Keratinocyte (primary cell): ENCODE measurements around the gene BRD1. TPM values are rescaled to one million over a fixed set of nuclear protein-coding genes. Genes with fewer than 3 reads are reported as not detected.

ENCODE experiments used
- DNase-seq: peaks from one replicate; pipeline ENCODE4 v3.0.0-alpha.2; 2011; ENCODE audit warnings: low read depth, missing footprints, low spot score
- FAIRE-seq: peaks from 2 replicates; lab custom pipeline; 2011; peaks lifted over from hg19 to GRCh38; lab: Jason Lieb, UNC
- H2AFZ ChIP-seq: 2 replicates; pipeline ENCODE4 v1.6.0; 2012; ENCODE audit warnings: low read length, control low read depth, inconsistent platforms; ENCODE audit not compliant: control insufficient read depth
- H3K27ac ChIP-seq: 2 replicates; pipeline ENCODE4 v1.5.1; 2011; ENCODE audit warnings: low read length; ENCODE audit not compliant: control insufficient read depth, insufficient read depth
- H3K27me3 ChIP-seq: 3 replicates; pipeline ENCODE4 v1.6.0; 2011; ENCODE audit warnings: low read length; ENCODE audit not compliant: control insufficient read depth, insufficient read depth; ENCODE audit errors: extremely low read depth
- H3K36me3 ChIP-seq, 2 experiments: 2 replicates in 1 of 2; 3 replicates in 1 of 2; pipeline ENCODE4 v1.5.1; 2011; ENCODE audit warnings: low read length in 2 of 2, mild to moderate bottlenecking in 1 of 2; ENCODE audit not compliant: control insufficient read depth in 2 of 2, insufficient read depth in 2 of 2; ENCODE audit errors: extremely low read depth in 1 of 2
- H3K4me1 ChIP-seq: 3 replicates; pipeline ENCODE4 v1.5.1; 2011; ENCODE audit warnings: low read length; ENCODE audit not compliant: control insufficient read depth, insufficient read depth; ENCODE audit errors: extremely low read depth
- H3K4me2 ChIP-seq: 3 replicates; pipeline ENCODE4 v1.6.0; 2011; ENCODE audit warnings: low read depth, low read length; ENCODE audit not compliant: control insufficient read depth, insufficient read depth; ENCODE audit errors: extremely low read depth
- H3K4me3 ChIP-seq, 3 experiments: fragments of 200-600 bp in 1 of 3; sonication (generic) in 1 of 3; 2 replicates in 2 of 3; 3 replicates in 1 of 3; pipeline ENCODE4 v1.5.1; 2011 to 2016; ENCODE audit warnings: low read length in 3 of 3, mild to moderate bottlenecking in 3 of 3, control low read depth in 2 of 3, inconsistent platforms in 1 of 3, low read depth in 1 of 3, mixed read lengths in 1 of 3, mixed run types in 1 of 3, moderate library complexity in 1 of 3; ENCODE audit not compliant: control insufficient read depth in 2 of 3, insufficient read depth in 2 of 3; ENCODE audit errors: extremely low read depth in 1 of 3
- H3K79me2 ChIP-seq: 2 replicates; pipeline ENCODE4 v1.6.0; 2012; ENCODE audit warnings: low read length; ENCODE audit not compliant: control insufficient read depth, insufficient read depth
- H3K9ac ChIP-seq: 3 replicates; pipeline ENCODE4 v1.6.0; 2011; ENCODE audit warnings: low read length; ENCODE audit not compliant: control insufficient read depth, insufficient read depth; ENCODE audit errors: extremely low read depth
- H3K9me1 ChIP-seq: 3 replicates; pipeline ENCODE4 v1.6.0; 2011; ENCODE audit warnings: low read length; ENCODE audit not compliant: control insufficient read depth, insufficient read depth; ENCODE audit errors: extremely low read depth
- H3K9me3 ChIP-seq: 2 replicates; pipeline ENCODE4 v1.5.1; 2012; ENCODE audit warnings: low read depth, low read length; ENCODE audit not compliant: control insufficient read depth
- H4K20me1 ChIP-seq: 3 replicates; pipeline ENCODE4 v1.6.0; 2011; ENCODE audit warnings: low read length; ENCODE audit not compliant: control insufficient read depth, insufficient read depth; ENCODE audit errors: extremely low read depth
- EZH2 ChIP-seq: IDR thresholded peaks from one replicate; pipeline ENCODE4 v1.6.1; 2012; ENCODE audit warnings: inconsistent platforms, mild to moderate bottlenecking, low read length, moderate library complexity
- dilution Hi-C: fragments of 300-500 bp; cut with MboI; formaldehyde crosslinking; loops from one replicate; pipeline ENCODE4 v1.7.0; 2020; ENCODE audit warnings: low sequenced_read_pairs; ENCODE audit not compliant: extremely low pct_ligation_motif_present
- polyA plus RNA-seq, 5 experiments: library from polyadenylated mRNA; depleted of rRNA in 3 of 5; stranded (reverse) in 3 of 5; stranded (forward) in 1 of 5; unstranded in 1 of 5; fragments of >200 nt; gene quantifications; 1 replicate in 1 of 5; 2 replicates in 3 of 5; 3 replicates in 1 of 5; pipeline versions ENCODE4 v1.2.1 to v1.2.3, GENCODE V29; 2011 to 2012; ENCODE audit warnings: missing spikeins in 2 of 5, low read depth in 1 of 5, low replicate concordance in 1 of 5
- TF ChIP-seq, protein P1 (sequence below), 3 experiments: IDR thresholded peaks in 1 of 3; conservative IDR thresholded peaks in 1 of 3; optimal IDR thresholded peaks in 1 of 3; 2 replicates in 2 of 3; 3 replicates in 1 of 3; pipeline versions ENCODE3 to v1.5.1; 2011; ENCODE audit warnings: low read length in 3 of 3, mild to moderate bottlenecking in 3 of 3, moderate library complexity in 2 of 3, control low read depth in 1 of 3, inconsistent platforms in 1 of 3; ENCODE audit not compliant: insufficient read depth in 2 of 3; ENCODE audit errors: extremely low read depth in 1 of 3

The BRD1 gene
- polyA plus RNA-seq, 1 donor (not counting 4 experiments of a cell fraction or from before 2014, with no cell fraction given) = 4.3 TPM

DNA sequence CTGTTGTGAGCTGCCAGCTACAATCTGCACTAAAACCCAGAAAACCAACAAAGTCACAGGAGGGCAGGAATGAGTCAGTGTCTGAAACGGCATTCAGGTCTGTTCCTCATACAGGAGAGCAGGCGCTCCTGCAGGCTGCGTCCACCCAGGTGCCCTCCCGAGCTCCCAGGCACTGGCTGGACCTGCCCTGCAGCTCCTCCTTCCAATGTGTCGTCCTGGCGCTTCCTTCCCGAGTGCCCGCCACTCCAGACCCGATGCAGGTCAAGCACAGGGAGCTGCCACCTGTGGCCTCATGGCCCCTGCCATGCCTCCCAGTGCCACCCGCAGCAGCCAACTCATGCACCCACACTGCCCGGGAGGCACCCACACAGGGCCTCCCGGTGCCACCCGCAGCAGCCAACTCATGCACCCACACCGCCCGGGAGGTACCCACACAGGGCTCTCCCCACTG is 12.0 kb downstream of the BRD1 start:
- Histone ChIP-seq H4K20me1 (peaks cover 47% of the 10 kb centered on the region), H3K4me2 (no peak overlapping the region), H3K9me1 (peaks cover 3% of the 10 kb centered on the region), H3K4me1 (peaks cover under 1% of the 10 kb centered on the region), H2AFZ (no peak overlapping the region), H3K27me3 (no peaks in the 10 kb centered on the region), H3K36me3 (peaks cover 19 to 27% of the 10 kb centered on the region in 2 experiments), H3K4me3 (no peak overlapping the region), H3K27ac (no peak overlapping the region), H3K79me2 (peaks cover 95% of the 10 kb centered on the region), H3K9me3 (no peaks in the 10 kb centered on the region), H3K9ac (no peak overlapping the region)
- TF ChIP-seq, protein P1, sequence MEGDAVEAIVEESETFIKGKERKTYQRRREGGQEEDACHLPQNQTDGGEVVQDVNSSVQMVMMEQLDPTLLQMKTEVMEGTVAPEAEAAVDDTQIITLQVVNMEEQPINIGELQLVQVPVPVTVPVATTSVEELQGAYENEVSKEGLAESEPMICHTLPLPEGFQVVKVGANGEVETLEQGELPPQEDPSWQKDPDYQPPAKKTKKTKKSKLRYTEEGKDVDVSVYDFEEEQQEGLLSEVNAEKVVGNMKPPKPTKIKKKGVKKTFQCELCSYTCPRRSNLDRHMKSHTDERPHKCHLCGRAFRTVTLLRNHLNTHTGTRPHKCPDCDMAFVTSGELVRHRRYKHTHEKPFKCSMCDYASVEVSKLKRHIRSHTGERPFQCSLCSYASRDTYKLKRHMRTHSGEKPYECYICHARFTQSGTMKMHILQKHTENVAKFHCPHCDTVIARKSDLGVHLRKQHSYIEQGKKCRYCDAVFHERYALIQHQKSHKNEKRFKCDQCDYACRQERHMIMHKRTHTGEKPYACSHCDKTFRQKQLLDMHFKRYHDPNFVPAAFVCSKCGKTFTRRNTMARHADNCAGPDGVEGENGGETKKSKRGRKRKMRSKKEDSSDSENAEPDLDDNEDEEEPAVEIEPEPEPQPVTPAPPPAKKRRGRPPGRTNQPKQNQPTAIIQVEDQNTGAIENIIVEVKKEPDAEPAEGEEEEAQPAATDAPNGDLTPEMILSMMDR (optimal IDR thresholded peaks at IDR 0.05 in 1 of 3, IDR thresholded peaks at IDR 0.05 in 1 of 3, conservative IDR thresholded peaks at IDR 0.05 in 1 of 3; ENCODE audit: extremely low read depth in 1 of 3, insufficient read depth in 2 of 3, low read length in 3 of 3) = no peak
- no peak for TF ChIP-seq EZH2
- dilution Hi-C loops = no loop called here
- DNase-seq = no peak
- FAIRE-seq = no peak

DNA sequence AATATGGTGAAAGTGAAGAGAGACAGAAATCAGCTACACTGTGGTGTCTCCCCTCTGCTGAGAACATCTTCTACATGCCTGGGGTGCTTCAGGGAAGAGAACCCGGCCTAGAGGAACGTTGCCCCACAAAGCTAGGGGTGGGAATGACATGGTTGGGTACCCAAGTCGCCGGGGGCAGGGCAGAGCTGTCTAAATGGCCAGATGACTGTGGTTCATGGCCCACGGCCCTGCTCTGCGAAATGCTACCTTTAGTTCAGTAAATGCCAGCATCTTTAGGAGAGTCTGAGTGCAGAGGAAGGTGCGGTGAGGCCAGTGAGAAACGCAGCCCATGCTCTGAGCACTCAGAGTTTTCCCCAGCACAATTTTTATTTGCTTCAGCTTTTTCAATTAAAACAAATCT is 12.8 kb downstream of the BRD1 start:
- Histone ChIP-seq H3K9ac (no peak overlapping the region), H3K79me2 (peaks cover 95% of the 10 kb centered on the region), H4K20me1 (peaks cover 49% of the 10 kb centered on the region), H3K4me3 (no peak overlapping the region), H3K9me1 (peaks cover 3% of the 10 kb centered on the region), H3K27me3 (no peaks in the 10 kb centered on the region), H3K9me3 (no peaks in the 10 kb centered on the region), H3K4me1 (peaks cover 6% of the 10 kb centered on the region), H3K4me2 (no peak overlapping the region), H3K36me3 (peaks cover 16 to 19% of the 10 kb centered on the region in 2 experiments), H3K27ac (no peak overlapping the region), H2AFZ (no peak overlapping the region)
- DNase-seq = no peak
- dilution Hi-C loops = no loop called here
- TF ChIP-seq, protein P1 (optimal IDR thresholded peaks at IDR 0.05 in 1 of 3, IDR thresholded peaks at IDR 0.05 in 1 of 3, conservative IDR thresholded peaks at IDR 0.05 in 1 of 3; ENCODE audit: extremely low read depth in 1 of 3, insufficient read depth in 2 of 3, low read length in 3 of 3) = no peak
- TF ChIP-seq EZH2 = no peak
- no peak for FAIRE-seq
